NT2/D1 (cell line): ENCODE results near the gene PARP16.

Experiments
- SUZ12 ChIP-seq: IDR thresholded peaks from 2 replicates; pipeline ENCODE4 v1.6.1; 2011; ENCODE audit not compliant: insufficient read length, insufficient read depth; ENCODE audit errors: extremely low read depth
- YY1 ChIP-seq: IDR thresholded peaks from 2 replicates; pipeline ENCODE4 v1.6.1; 2011; ENCODE audit not compliant: insufficient read length, insufficient read depth
- ZNF274 ChIP-seq: IDR thresholded peaks from 2 replicates; pipeline ENCODE4 v1.6.1; 2011; ENCODE audit warnings: mild to moderate bottlenecking, low read depth, low read length

GRCh38 chr15:65275728-65276126 is 11.0 kb downstream of the PARP16 start:
- TF ChIP-seq YY1 (no peak), ZNF274 (no peak), SUZ12 (no peak)
